OCI-LY1 (cell line): ENCODE measurements around the gene ATP12A.

Experiments
- H2AFZ ChIP-seq: fragments of 200-600 bp; sonication (generic), shearing (Covaris generic); 2 replicates; pipeline ENCODE4 v1.6.0; 2014; ENCODE audit warnings: antibody characterized with exemption, mild to moderate bottlenecking, low read length
- H3F3A ChIP-seq: fragments of 200-600 bp; sonication (generic), shearing (Covaris generic); 2 replicates; pipeline ENCODE4 v1.6.0; 2014; ENCODE audit warnings: mild to moderate bottlenecking, antibody characterized with exemption, low read length, moderate library complexity; ENCODE audit not compliant: insufficient read depth
- H3K27ac ChIP-seq: fragments of 200-600 bp; sonication (generic); 2 replicates; pipeline ENCODE4 v1.5.1; 2014; ENCODE audit warnings: low read length, mixed run types, mild to moderate bottlenecking, low read depth; ENCODE audit not compliant: poor library complexity, severe bottlenecking
- H3K27me3 ChIP-seq: fragments of 200-600 bp; sonication (generic); 2 replicates; pipeline ENCODE4 v1.6.0; 2014; ENCODE audit warnings: antibody characterized with exemption, mild to moderate bottlenecking, low read length, moderate library complexity; ENCODE audit not compliant: insufficient read depth
- H3K36me3 ChIP-seq: fragments of 200-600 bp; sonication (generic); 2 replicates; pipeline ENCODE4 v1.6.1; 2014; ENCODE audit warnings: mild to moderate bottlenecking, antibody characterized with exemption, low read length, moderate library complexity, mixed read lengths; ENCODE audit not compliant: insufficient read depth
- H3K4me1 ChIP-seq: fragments of 200-600 bp; sonication (generic); 2 replicates; pipeline ENCODE4 v1.5.1; 2014; ENCODE audit warnings: mild to moderate bottlenecking, low read length, moderate library complexity; ENCODE audit not compliant: insufficient read depth, severe bottlenecking
- H3K4me2 ChIP-seq: fragments of 200-600 bp; sonication (generic), shearing (Covaris generic); 2 replicates; pipeline ENCODE4 v1.6.1; 2014; ENCODE audit warnings: low read length
- H3K4me3 ChIP-seq: fragments of 200-600 bp; sonication (generic); 2 replicates; pipeline ENCODE4 v1.5.1; 2014; ENCODE audit warnings: low read length, low read depth, mild to moderate bottlenecking, mixed read lengths; ENCODE audit not compliant: poor library complexity, severe bottlenecking
- H3K79me2 ChIP-seq: fragments of 200-600 bp; shearing (Covaris generic); 2 replicates; pipeline ENCODE4 v1.6.1; 2016; ENCODE audit warnings: mixed run types, low read length, mixed read lengths; ENCODE audit not compliant: insufficient read depth
- H3K9ac ChIP-seq: fragments of 200-600 bp; sonication (generic), shearing (Covaris generic); 2 replicates; pipeline ENCODE4 v1.6.1; 2014; ENCODE audit warnings: mild to moderate bottlenecking, low read length, mixed read lengths
- H3K9me2 ChIP-seq: fragments of 200-600 bp; sonication (generic), shearing (Covaris generic); 2 replicates; pipeline ENCODE4 v1.6.1; 2014; ENCODE audit warnings: low read depth, mild to moderate bottlenecking, low read length, mixed read lengths
- H3K9me3 ChIP-seq: fragments of 200-600 bp; shearing (Covaris generic); 2 replicates; pipeline ENCODE4 v1.6.1; 2014; ENCODE audit warnings: low read length, mixed read lengths
- H4K20me1 ChIP-seq: fragments of 200-600 bp; sonication (generic), shearing (Covaris generic); 2 replicates; pipeline ENCODE4 v1.6.0; 2016; ENCODE audit warnings: mild to moderate bottlenecking, low read length; ENCODE audit not compliant: insufficient read depth
- EZH2 ChIP-seq: fragments of 200-600 bp; sonication (generic), shearing (Covaris generic); IDR thresholded peaks from 2 replicates; pipeline ENCODE4 v1.8.0; 2017; ENCODE audit warnings: borderline replicate concordance, mixed run types, mild to moderate bottlenecking, antibody characterized with exemption, low read length, moderate library complexity, mixed read lengths
- TF ChIP-seq, protein P1 (sequence below): fragments of 200-600 bp; sonication (generic), shearing (Covaris generic); IDR thresholded peaks from 2 replicates; pipeline ENCODE4 v1.5.1; 2017; ENCODE audit warnings: mild to moderate bottlenecking, antibody characterized with exemption, low read length, moderate library complexity, mixed read lengths

The ATP12A gene

DNA sequence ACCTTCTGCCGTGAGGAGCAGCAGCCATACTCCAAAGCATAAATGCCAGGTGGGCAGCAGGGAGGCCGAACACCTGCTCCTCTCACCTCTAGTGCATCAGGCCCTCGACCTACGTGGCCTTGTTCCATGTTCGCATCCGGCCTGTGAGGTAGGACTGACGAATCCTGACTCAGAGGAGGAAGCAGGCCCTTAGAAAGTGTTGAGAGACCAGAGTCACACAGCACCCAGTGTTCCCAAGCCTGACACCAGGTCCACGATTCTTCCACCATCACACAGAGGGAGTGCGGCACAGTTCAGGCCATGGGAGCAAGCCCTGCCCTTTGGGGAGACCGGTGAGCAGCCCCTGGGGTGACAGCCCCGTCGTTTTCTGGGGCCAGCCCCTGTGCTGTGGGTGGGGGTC is 14.7 kb downstream of the ATP12A start:
- Histone ChIP-seq H3K9me2 (no peaks in the 10 kb centered on the region), H4K20me1 (no peaks in the 10 kb centered on the region), H3K79me2 (no peaks in the 10 kb centered on the region), H3F3A (no peaks in the 10 kb centered on the region), H3K9me3 (no peaks in the 10 kb centered on the region), H3K9ac (no peak overlapping the region), H3K4me1 (no peaks in the 10 kb centered on the region), H3K27me3 (peaks cover 4% of the 10 kb centered on the region; the same call in 1 of the 2 replicates), H3K4me3 (no peak overlapping the region), H3K4me2 (no peak overlapping the region), H2AFZ (no peak overlapping the region), H3K36me3 (no peaks in the 10 kb centered on the region), H3K27ac (no peak overlapping the region)
- no peak for TF ChIP-seq EZH2
- TF ChIP-seq, protein P1, sequence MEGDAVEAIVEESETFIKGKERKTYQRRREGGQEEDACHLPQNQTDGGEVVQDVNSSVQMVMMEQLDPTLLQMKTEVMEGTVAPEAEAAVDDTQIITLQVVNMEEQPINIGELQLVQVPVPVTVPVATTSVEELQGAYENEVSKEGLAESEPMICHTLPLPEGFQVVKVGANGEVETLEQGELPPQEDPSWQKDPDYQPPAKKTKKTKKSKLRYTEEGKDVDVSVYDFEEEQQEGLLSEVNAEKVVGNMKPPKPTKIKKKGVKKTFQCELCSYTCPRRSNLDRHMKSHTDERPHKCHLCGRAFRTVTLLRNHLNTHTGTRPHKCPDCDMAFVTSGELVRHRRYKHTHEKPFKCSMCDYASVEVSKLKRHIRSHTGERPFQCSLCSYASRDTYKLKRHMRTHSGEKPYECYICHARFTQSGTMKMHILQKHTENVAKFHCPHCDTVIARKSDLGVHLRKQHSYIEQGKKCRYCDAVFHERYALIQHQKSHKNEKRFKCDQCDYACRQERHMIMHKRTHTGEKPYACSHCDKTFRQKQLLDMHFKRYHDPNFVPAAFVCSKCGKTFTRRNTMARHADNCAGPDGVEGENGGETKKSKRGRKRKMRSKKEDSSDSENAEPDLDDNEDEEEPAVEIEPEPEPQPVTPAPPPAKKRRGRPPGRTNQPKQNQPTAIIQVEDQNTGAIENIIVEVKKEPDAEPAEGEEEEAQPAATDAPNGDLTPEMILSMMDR = no peak

DNA sequence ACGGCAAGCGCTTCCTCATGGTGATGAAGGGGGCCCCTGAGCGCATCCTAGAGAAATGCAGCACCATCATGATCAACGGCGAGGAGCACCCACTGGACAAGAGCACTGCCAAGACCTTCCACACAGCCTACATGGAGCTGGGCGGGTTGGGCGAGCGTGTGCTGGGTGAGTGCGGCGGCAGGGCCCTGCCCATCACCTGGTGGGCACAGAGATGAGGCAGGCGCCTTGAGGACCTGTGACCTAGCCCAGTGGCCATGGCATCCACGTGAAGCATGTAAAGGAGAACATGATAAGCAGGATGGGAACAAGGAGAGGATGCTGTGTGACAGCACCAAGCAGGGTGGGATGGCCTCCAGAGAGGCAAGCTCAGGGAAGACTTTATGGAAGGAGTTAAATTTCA is 18.5 kb downstream of the ATP12A start:
- Histone ChIP-seq H3K36me3 (no peaks in the 10 kb centered on the region), H3K9me2 (no peaks in the 10 kb centered on the region), H2AFZ (no peak overlapping the region), H3K4me1 (no peaks in the 10 kb centered on the region), H3K79me2 (no peaks in the 10 kb centered on the region), H4K20me1 (no peaks in the 10 kb centered on the region), H3F3A (no peaks in the 10 kb centered on the region), H3K4me3 (no peak overlapping the region), H3K9ac (no peak overlapping the region), H3K4me2 (no peak overlapping the region), H3K27me3 (no peaks in the 10 kb centered on the region), H3K27ac (no peak overlapping the region), H3K9me3 (no peaks in the 10 kb centered on the region)
- TF ChIP-seq, protein P1 = no peak

DNA sequence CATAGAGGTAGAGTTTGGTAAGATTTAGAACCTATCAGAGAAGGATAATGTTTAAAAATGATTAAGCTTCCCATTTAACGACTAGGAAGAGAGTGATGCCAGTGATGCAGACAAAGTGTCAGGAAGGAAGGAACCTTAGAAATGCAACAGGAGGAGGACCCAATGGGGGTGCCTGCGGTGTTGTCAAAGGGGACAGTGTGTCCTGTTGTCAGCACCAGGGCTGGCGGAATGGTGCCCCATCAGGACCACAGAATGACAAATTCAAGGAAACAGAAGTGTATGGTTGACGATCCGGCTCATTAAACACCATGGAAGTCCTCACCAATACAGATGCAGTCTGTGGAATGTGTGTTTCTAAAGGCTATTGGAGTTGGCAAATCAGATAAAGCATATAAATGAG is 19.3 kb downstream of the ATP12A start:
- H3K79me2 ChIP-seq = no peaks in the 10 kb centered on the region
- H3K9me3 ChIP-seq = no peaks in the 10 kb centered on the region
- no peaks in the 10 kb centered on the region for H3K36me3 ChIP-seq
- no peaks in the 10 kb centered on the region for H3K4me1 ChIP-seq
- H3K27ac ChIP-seq = no peak overlapping the region
- H3K27me3 ChIP-seq = no peaks in the 10 kb centered on the region
- H3K4me2 ChIP-seq = no peak overlapping the region
- no peak overlapping the region for H3K4me3 ChIP-seq
- TF ChIP-seq EZH2 = no peak
- TF ChIP-seq, protein P1 = no peak
- H3F3A ChIP-seq = no peaks in the 10 kb centered on the region
- H2AFZ ChIP-seq = no peak overlapping the region
- H3K9me2 ChIP-seq = no peaks in the 10 kb centered on the region
- no peak overlapping the region for H3K9ac ChIP-seq
- no peaks in the 10 kb centered on the region for H4K20me1 ChIP-seq
